MCF 10A (cell line): Measurements from ENCODE around the gene SLC10A7. TPM values are rescaled to one million over a fixed set of nuclear protein-coding genes. Genes with fewer than 3 reads are reported as not detected.

Experiments used
- BruUV-seq: library from RNA; stranded (reverse); fragments of 400-500 nt; replicated peaks from 2 replicates; lab custom pipeline; 2021; lab: Mats Ljungman, UMichigan
- CTCF ChIA-PET: fragments of 300-600 bp; sonication (Branson Sonifier 250); formaldehyde crosslinking; extraction: SDS; loops from one replicate; lab custom pipeline; 2021; ENCODE audit warnings: antibody characterized with exemption, inconsistent platforms; lab: Yijun Ruan, JAX
- POLR2A ChIA-PET: fragments of 300-600, 350-650 bp; sonication (Branson Sonifier 250); formaldehyde crosslinking; extraction: SDS; loops from one replicate; lab custom pipeline; 2020; ENCODE audit warnings: antibody characterized with exemption, inconsistent platforms; lab: Yijun Ruan, JAX
- DNase-seq: peaks from one replicate; pipeline ENCODE4 v3.0.0-alpha.2; 2018; ENCODE audit not compliant: unreplicated experiment
- H3K27ac Mint-ChIP-seq: one replicate; pipeline ENCODE4 v1.8.0; 2022; ENCODE audit warnings: mild to moderate bottlenecking, low read depth, mixed read lengths; ENCODE audit not compliant: unreplicated experiment
- H3K27me3 Mint-ChIP-seq: one replicate; pipeline ENCODE4 v1.8.0; 2022; ENCODE audit warnings: mixed read lengths; ENCODE audit not compliant: insufficient read depth, unreplicated experiment
- H3K36me3 Mint-ChIP-seq: one replicate; pipeline ENCODE4 v1.8.0; 2022; ENCODE audit warnings: mild to moderate bottlenecking, moderate library complexity, mixed read lengths; ENCODE audit not compliant: insufficient read depth, unreplicated experiment
- H3K4me1 Mint-ChIP-seq: one replicate; pipeline ENCODE4 v1.8.0; 2022; ENCODE audit warnings: mixed read lengths; ENCODE audit not compliant: insufficient read depth, unreplicated experiment
- H3K4me3 Mint-ChIP-seq: one replicate; pipeline ENCODE4 v1.8.0; 2022; ENCODE audit warnings: mild to moderate bottlenecking, moderate library complexity, mixed read lengths; ENCODE audit not compliant: unreplicated experiment
- H3K9me3 Mint-ChIP-seq: one replicate; pipeline ENCODE4 v1.8.0; 2022; ENCODE audit warnings: mixed read lengths; ENCODE audit not compliant: unreplicated experiment
- CTCF ChIP-seq: fragments of 200-600 bp; IDR thresholded peaks from one replicate; pipeline ENCODE4 v1.8.0; 2022; ENCODE audit warnings: antibody characterized with exemption, mild to moderate bottlenecking; ENCODE audit not compliant: unreplicated experiment
- intact Hi-C: fragments of 100-400 bp; cut with micrococcal nuclease; formaldehyde crosslinking; loops from 2 replicates; pipeline ENCODE4 v1.14.1; 2022
- total RNA-seq: library from RNA; stranded (reverse); gene quantifications from 2 replicates; pipeline ENCODE4 v1.2.3, GENCODE V29; 2022

The SLC10A7 gene
- total RNA-seq, 1 experiment from 2014 or later: 23.0 TPM

GRCh38 chr4:146370841-146371240 lies 150.9 kb downstream of the SLC10A7 start:
- no TSS peak for BruUV-seq
- intact Hi-C loops: no loop called here
- H3K27ac Mint-ChIP-seq: no peak overlapping the region
- no peak for TF ChIP-seq CTCF
- no peak for DNase-seq
- H3K36me3 Mint-ChIP-seq: no peaks in the 10 kb centered on the region
- H3K4me3 Mint-ChIP-seq: no peak overlapping the region
- H3K9me3 Mint-ChIP-seq: no peaks in the 10 kb centered on the region
- H3K27me3 Mint-ChIP-seq: no peaks in the 10 kb centered on the region
- POLR2A ChIA-PET: no interaction called here
- CTCF ChIA-PET: no interaction called here
- H3K4me1 Mint-ChIP-seq: no peaks in the 10 kb centered on the region

GRCh38 chr4:146369446-146369845 lies 152.3 kb downstream of the SLC10A7 start:
- H3K4me1 Mint-ChIP-seq: no peaks in the 10 kb centered on the region
- no peak overlapping the region for H3K4me3 Mint-ChIP-seq
- intact Hi-C loops: no loop called here
- no peaks in the 10 kb centered on the region for H3K36me3 Mint-ChIP-seq
- no peaks in the 10 kb centered on the region for H3K27me3 Mint-ChIP-seq
- H3K9me3 Mint-ChIP-seq: no peaks in the 10 kb centered on the region
- H3K27ac Mint-ChIP-seq: no peak overlapping the region
- ChIA-PET POLR2A (no interaction called here), CTCF (no interaction called here)
- TF ChIP-seq CTCF: no peak
- no TSS peak for BruUV-seq
- no peak for DNase-seq

GRCh38 chr4:146368209-146368608 lies 153.5 kb downstream of the SLC10A7 start:
- Mint-ChIP-seq H3K4me1 (no peaks in the 10 kb centered on the region), H3K4me3 (no peak overlapping the region), H3K36me3 (no peaks in the 10 kb centered on the region), H3K9me3 (peaks cover 8% of the 10 kb centered on the region), H3K27me3 (no peaks in the 10 kb centered on the region), H3K27ac (no peak overlapping the region)
- DNase-seq: no peak
- no TSS peak for BruUV-seq
- intact Hi-C loops: no loop called here
- CTCF ChIA-PET: no interaction called here
- POLR2A ChIA-PET: no interaction called here
- TF ChIP-seq CTCF: no peak

GRCh38 chr4:146367347-146367746 lies 154.4 kb downstream of the SLC10A7 start:
- H3K36me3 Mint-ChIP-seq: no peaks in the 10 kb centered on the region
- no peak overlapping the region for H3K4me3 Mint-ChIP-seq
- ChIA-PET CTCF (no interaction called here), POLR2A (no interaction called here)
- no peaks in the 10 kb centered on the region for H3K27me3 Mint-ChIP-seq
- no peak for TF ChIP-seq CTCF
- H3K27ac Mint-ChIP-seq: no peak overlapping the region
- no peaks in the 10 kb centered on the region for H3K4me1 Mint-ChIP-seq
- DNase-seq: no peak
- no TSS peak for BruUV-seq
- intact Hi-C loops: no loop called here
- H3K9me3 Mint-ChIP-seq: peaks cover 9% of the 10 kb centered on the region
